Measurements from ENCODE around the gene LIFR.
A peak's percentile ranks its signal among the peaks of the same experiment; 100 is the strongest.
"Not testable (repeated sequence)": the region's sequence is repeated elsewhere in the genome, so short reads cannot be mapped to it uniquely, and the experiment has no call there.

The LIFR gene

GRCh38 chr5:38546691-38547146, 9.7 kb downstream of the LIFR start:
- no peak for DNase-seq

- no peak for DNase-seq
These were observed 12.6 kb downstream of the LIFR start for GRCh38 chr5:38543886-38544285.

- DNase-seq, result no peak
These were observed 13.4 kb downstream of the LIFR start for GRCh38 chr5:38543074-38543473.

- peak; percentile 62 for DNase-seq
These were observed 15.2 kb downstream of the LIFR start for GRCh38 chr5:38541174-38541725.

GRCh38 chr5:38540314-38540713, 16.1 kb downstream of the LIFR start:
- peak; percentile 86 for DNase-seq

GRCh38 chr5:38538161-38538560, 18.3 kb downstream of the LIFR start:
- DNase-seq, result no peak

- DNase-seq, result no peak
These were observed 18.9 kb downstream of the LIFR start for GRCh38 chr5:38537505-38537904.

GRCh38 chr5:38536968-38537367, 19.5 kb downstream of the LIFR start:
- DNase-seq, result no peak

GRCh38 chr5:38535845-38536244, 20.6 kb downstream of the LIFR start:
- no peak for DNase-seq

- DNase-seq, result peak; percentile 86
These were observed 21.1 kb downstream of the LIFR start for GRCh38 chr5:38535248-38535750.

GRCh38 chr5:38534156-38534453, 22.3 kb downstream of the LIFR start:
- no peak for DNase-seq

GRCh38 chr5:38533286-38534155, 22.9 kb downstream of the LIFR start:
- DNase-seq, result no peak

- peak; percentile 11 for DNase-seq
These were observed 24.2 kb downstream of the LIFR start for GRCh38 chr5:38532165-38532669.

- peak; percentile 48 for DNase-seq
These were observed 24.9 kb downstream of the LIFR start for GRCh38 chr5:38531518-38531917.

- DNase-seq, result peak; percentile 43
These were observed 26.3 kb downstream of the LIFR start for GRCh38 chr5:38529955-38530646.

GRCh38 chr5:38528162-38528703, 28.2 kb downstream of the LIFR start:
- DNase-seq, result no peak

GRCh38 chr5:38527475-38527874, 29.0 kb downstream of the LIFR start:
- DNase-seq, result no peak

- no peak for DNase-seq
These were observed 32.4 kb downstream of the LIFR start for GRCh38 chr5:38524022-38524421.

- no peak for DNase-seq
These were observed 37.0 kb downstream of the LIFR start for GRCh38 chr5:38519476-38519875.

GRCh38 chr5:38518341-38518740, 38.1 kb downstream of the LIFR start:
- no peak for DNase-seq

- not testable (repeated sequence) for DNase-seq
These were observed 39.8 kb downstream of the LIFR start for GRCh38 chr5:38516649-38517048.

GRCh38 chr5:38515646-38516045, 40.8 kb downstream of the LIFR start:
- peak; percentile 13 for DNase-seq

- DNase-seq, result no peak
These were observed 41.4 kb downstream of the LIFR start for GRCh38 chr5:38515092-38515491.
